Transverse colon (tissue), 4 donors: ENCODE measurements around the gene LAMB1. TPM values are rescaled to one million over a fixed set of nuclear protein-coding genes. Genes with fewer than 3 reads are reported as not detected.

Source experiments
- DNase-seq: peaks from one replicate; pipeline ENCODE4 v3.0.0-alpha.2; 2019
- H3K27ac ChIP-seq, 4 donors: fragments of 200-600 bp; sonication (generic); 2 replicates each; pipeline ENCODE4 v1.5.1; 2016 to 2018; ENCODE audit warnings: inconsistent platforms in 4 of 4
- H3K27me3 ChIP-seq: fragments of 200-600 bp; sonication (generic); 2 replicates; pipeline ENCODE4 v1.5.1; 2017; ENCODE audit warnings: inconsistent platforms
- H3K36me3 ChIP-seq, 4 donors: fragments of 200-600 bp; sonication (generic); 2 replicates each; pipeline ENCODE4 v1.5.1; 2017 to 2019; ENCODE audit warnings: inconsistent platforms in 4 of 4
- H3K4me1 ChIP-seq, 4 donors: fragments of 200-600 bp; sonication (generic); 2 replicates each; pipeline ENCODE4 v1.5.1; 2017 to 2020; ENCODE audit warnings: inconsistent platforms in 4 of 4
- H3K4me3 ChIP-seq, 4 donors: fragments of 200-600 bp; sonication (generic); 1 replicate in 1 of 4; 2 replicates in 3 of 4; pipeline versions ENCODE4 v1.5.1 to v1.6.1; 2017 to 2019; ENCODE audit warnings: inconsistent platforms in 4 of 4
- H3K9me3 ChIP-seq, 2 donors: fragments of 200-600 bp; sonication (generic); 2 replicates each; pipeline ENCODE4 v1.5.1; 2017 to 2019; ENCODE audit warnings: inconsistent platforms in 2 of 2
- CTCF ChIP-seq, 5 experiments: fragments of 200-600 bp in 3 of 5; fragments of 450-650 bp in 2 of 5; sonication (generic) in 3 of 5; IDR thresholded peaks; 1 replicate in 2 of 5; 2 replicates in 3 of 5; pipeline ENCODE4 v1.5.1; 2016 to 2017; ENCODE audit warnings: antibody characterized with exemption in 5 of 5, inconsistent platforms in 3 of 5, mild to moderate bottlenecking in 2 of 5, moderate library complexity in 1 of 5
- EP300 ChIP-seq: sonication (generic); formaldehyde crosslinking; IDR thresholded peaks from one replicate; pipeline ENCODE4 v1.6.1; 2017; ENCODE audit warnings: antibody characterized with exemption, low read depth
- POLR2A ChIP-seq: fragments of 450-650 bp; IDR thresholded peaks from one replicate; pipeline ENCODE4 v1.6.1; 2016; ENCODE audit warnings: antibody characterized with exemption, mild to moderate bottlenecking, moderate library complexity
- POLR2AphosphoS5 ChIP-seq, 3 donors: sonication (generic); formaldehyde crosslinking; IDR thresholded peaks; one replicate each; pipeline ENCODE4 v1.6.1; 2016; ENCODE audit warnings: antibody characterized with exemption in 3 of 3
- WGBS, 2 donors: methylation state at CpG; one replicate each; pipeline ENCODE4 v1.1.5; 2018; ENCODE audit warnings: low coverage in 1 of 2; 5-methylcytosine and 5-hydroxymethylcytosine counted together
- in situ Hi-C, 4 donors: fragments of 200-750 bp; cut with MboI; loops; one replicate each; pipeline versions ENCODE4 v1.15.0 to v1.15.1; 2017; ENCODE audit warnings: low sequenced_read_pairs in 3 of 4, low pct_ligation_motif_present in 1 of 4, low pct_unique_long_range_greater_than_20kb in 1 of 4
- intact Hi-C: fragments of 100-400 bp; cut with DNase I; formaldehyde crosslinking; loops from one replicate; pipeline ENCODE4 v1.15.1; 2023; ENCODE audit warnings: low total_unique reads
- total RNA-seq, 4 donors: library from RNA; depleted of rRNA; stranded (reverse); fragments of >200 nt; gene quantifications; one replicate each; pipeline ENCODE4 v1.1.0, GENCODE V29; 2016

Gene LAMB1
- total RNA-seq, 4 donors from 2014 or later: 54.2 to 119 (median 90.3) TPM

- TF ChIP-seq CTCF (IDR thresholded peaks at IDR 0.05): no peak
- TF ChIP-seq POLR2AphosphoS5 (IDR thresholded peaks at IDR 0.05): no peak
- TF ChIP-seq POLR2A: no peak
- no peak for TF ChIP-seq EP300
- in situ Hi-C loops (no loop called here), intact Hi-C loops (no loop called here)
- Histone ChIP-seq H3K4me3 (no peak overlapping the region), H3K9me3 (no peaks in the 10 kb centered on the region), H3K27ac (no peak overlapping the region), H3K27me3 (no peaks in the 10 kb centered on the region), H3K36me3 (no peaks in the 10 kb centered on the region), H3K4me1 (peaks cover 0 to 4% (median 0%) of the 10 kb centered on the region in 4 donors)
- WGBS, 2 donors: 75 to 77% methylated on average over 5 to 6 of the region's 6 CpGs
- no peak for DNase-seq
These were observed 44.1 kb upstream of the LAMB1 start for GRCh38 chr7:108046952-108047506.

- DNase-seq: no peak
- no peaks in the 10 kb centered on the region for H3K27me3 ChIP-seq
- intact Hi-C loops: no loop called here
- no peak overlapping the region for H3K27ac ChIP-seq
- in situ Hi-C loops: no loop called here
- no peak overlapping the region for H3K4me3 ChIP-seq
- no peaks in the 10 kb centered on the region for H3K9me3 ChIP-seq
- 77% methylated on average over 1 of the region's 1 CpG; no CpG with 5 or more reads in 1 of the 2 donors for WGBS, 2 donors
- H3K4me1 ChIP-seq: peaks cover 0 to under 1% (median 0%) of the 10 kb centered on the region in 4 donors
- no peaks in the 10 kb centered on the region for H3K36me3 ChIP-seq
- TF ChIP-seq POLR2A: no peak
- TF ChIP-seq POLR2AphosphoS5 (IDR thresholded peaks at IDR 0.05): no peak
- TF ChIP-seq CTCF (IDR thresholded peaks at IDR 0.05): no peak
- TF ChIP-seq EP300: no peak
These were observed 42.7 kb upstream of the LAMB1 start for GRCh38 chr7:108045669-108046068.

GRCh38 chr7:108045154-108045553 lies 42.2 kb upstream of the LAMB1 start:
- TF ChIP-seq POLR2AphosphoS5 (IDR thresholded peaks at IDR 0.05): no peak
- no peak for TF ChIP-seq EP300
- TF ChIP-seq CTCF (IDR thresholded peaks at IDR 0.05): no peak
- no peak for TF ChIP-seq POLR2A
- WGBS, 2 donors: 0 to 38% methylated on average over 1 of the region's 1 CpG
- Histone ChIP-seq H3K27me3 (no peaks in the 10 kb centered on the region), H3K4me1 (no peaks in the 10 kb centered on the region), H3K9me3 (no peaks in the 10 kb centered on the region), H3K4me3 (no peak overlapping the region), H3K36me3 (no peaks in the 10 kb centered on the region), H3K27ac (no peak overlapping the region)
- in situ Hi-C loops (no loop called here), intact Hi-C loops (no loop called here)
- DNase-seq: no peak

GRCh38 chr7:108044345-108044744 lies 41.4 kb upstream of the LAMB1 start:
- no peak for TF ChIP-seq POLR2AphosphoS5 (IDR thresholded peaks at IDR 0.05)
- TF ChIP-seq CTCF (IDR thresholded peaks at IDR 0.05): no peak
- no peak for TF ChIP-seq EP300
- TF ChIP-seq POLR2A: no peak
- no peak overlapping the region for H3K27ac ChIP-seq
- no peaks in the 10 kb centered on the region for H3K4me1 ChIP-seq
- in situ Hi-C loops (no loop called here), intact Hi-C loops (no loop called here)
- no peaks in the 10 kb centered on the region for H3K36me3 ChIP-seq
- WGBS, 2 donors: 90% methylated on average over 2 of the region's 2 CpGs; no CpG with 5 or more reads in 1 of the 2 donors
- DNase-seq: no peak
- H3K4me3 ChIP-seq: no peak overlapping the region
- no peaks in the 10 kb centered on the region for H3K9me3 ChIP-seq
- no peaks in the 10 kb centered on the region for H3K27me3 ChIP-seq
